GM19043 (cell line): ENCODE measurements around the gene XPNPEP2.
A peak's percentile ranks its signal among the peaks of the same experiment; 100 is the strongest.

Experiments
- ATAC-seq: cut with Tn5 transposase; IDR thresholded peaks from one replicate; pipeline ENCODE4 v1.9.1; 2021; ENCODE audit warnings: low read depth; ENCODE audit not compliant: unreplicated experiment

The XPNPEP2 gene

DNA sequence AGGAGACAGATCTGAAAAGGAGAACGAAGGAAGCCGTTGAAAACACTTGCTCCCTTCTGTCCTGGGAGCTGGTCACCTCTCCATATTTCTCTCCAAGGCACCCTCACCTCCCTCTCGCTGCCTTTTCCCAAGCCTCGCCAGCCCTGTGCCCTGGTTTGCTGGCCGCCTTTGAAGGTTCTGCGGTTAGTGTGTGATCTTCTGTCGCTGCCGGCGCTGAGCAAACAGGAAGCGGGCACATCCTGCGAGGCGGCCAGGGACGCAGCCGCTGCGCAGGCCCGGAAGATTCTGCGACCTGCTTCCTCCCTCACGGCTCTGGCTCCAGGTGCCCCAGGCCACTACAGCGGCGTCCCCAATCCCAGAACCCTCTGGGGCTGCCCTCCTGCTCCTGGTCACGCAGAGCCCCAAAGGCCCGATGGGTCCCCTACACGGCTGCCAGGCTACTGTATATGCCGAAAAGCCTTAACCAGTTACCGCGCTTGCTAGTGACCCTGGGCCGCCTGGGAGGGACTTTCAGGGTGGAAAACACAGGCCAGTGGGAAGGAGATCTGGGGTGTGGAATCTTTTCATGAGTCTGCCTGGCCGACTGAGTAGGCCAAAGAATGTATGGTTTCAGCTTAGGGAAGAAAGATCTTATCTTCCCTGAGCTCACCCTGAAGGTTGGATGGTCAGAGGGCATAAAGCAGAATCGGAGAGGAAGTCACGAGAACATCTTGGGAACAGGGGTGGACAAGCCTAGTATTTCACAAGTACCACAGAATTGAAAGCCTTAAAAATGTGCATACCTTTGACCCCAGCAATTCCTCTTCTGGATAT lies 38.6 kb downstream of the XPNPEP2 start:
- peak; percentile 21 for ATAC-seq

DNA sequence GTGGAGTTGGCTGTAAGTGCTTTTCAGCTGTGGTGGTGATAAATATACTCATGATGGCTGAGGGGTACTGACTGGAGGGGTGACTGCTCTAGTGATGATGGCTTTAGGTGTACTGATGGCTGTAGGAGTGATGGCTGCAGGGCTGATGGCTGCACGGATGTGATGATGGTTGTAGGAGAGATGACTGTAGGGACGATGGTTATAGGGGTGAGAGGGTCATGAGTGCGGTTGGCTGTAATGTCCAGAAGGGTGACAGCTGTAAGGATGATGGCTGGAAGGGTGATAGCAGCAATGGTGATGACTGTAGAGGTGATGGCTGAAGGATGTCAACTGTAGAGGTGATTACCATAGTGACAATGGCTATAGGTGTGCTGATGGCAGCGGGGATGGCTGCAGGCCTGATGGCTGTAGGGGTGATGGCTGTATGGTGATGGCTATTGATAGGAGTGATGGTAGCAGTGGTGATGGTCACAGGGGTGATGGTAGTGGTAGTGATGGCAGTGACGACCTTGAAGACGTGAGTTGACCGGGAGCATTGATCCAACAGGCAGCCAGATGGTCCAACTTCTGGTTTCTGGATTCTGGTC lies 40.4 kb downstream of the XPNPEP2 start:
- no peak for ATAC-seq

DNA sequence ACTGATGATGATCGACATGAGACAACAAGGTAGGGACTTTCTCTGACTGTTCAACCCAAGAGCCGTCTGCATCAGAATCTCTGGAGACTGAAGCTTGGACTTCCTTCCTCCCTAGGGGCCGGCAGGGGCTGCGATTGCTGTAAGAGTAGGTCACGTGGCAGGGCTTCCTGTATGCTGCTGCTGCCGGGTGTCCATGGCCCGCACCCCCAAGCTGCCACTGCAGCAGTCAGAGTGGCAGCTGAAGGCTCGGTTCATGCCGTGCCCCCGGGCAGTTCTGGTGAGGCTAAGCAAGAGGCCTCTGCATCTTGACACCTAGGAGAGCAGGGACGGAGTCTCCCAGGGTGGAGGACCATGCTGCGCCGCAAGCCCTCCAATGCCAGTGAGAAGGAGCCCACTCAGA lies 41.0 kb downstream of the XPNPEP2 start, which contains the start of gene SASH3:
TSS of gene SASH3 (plus strand) at position 203 of the 400 bp plus-strand sequence. CDS start at position 352, 149 bp downstream.
- ATAC-seq, result peak; percentile 26

DNA sequence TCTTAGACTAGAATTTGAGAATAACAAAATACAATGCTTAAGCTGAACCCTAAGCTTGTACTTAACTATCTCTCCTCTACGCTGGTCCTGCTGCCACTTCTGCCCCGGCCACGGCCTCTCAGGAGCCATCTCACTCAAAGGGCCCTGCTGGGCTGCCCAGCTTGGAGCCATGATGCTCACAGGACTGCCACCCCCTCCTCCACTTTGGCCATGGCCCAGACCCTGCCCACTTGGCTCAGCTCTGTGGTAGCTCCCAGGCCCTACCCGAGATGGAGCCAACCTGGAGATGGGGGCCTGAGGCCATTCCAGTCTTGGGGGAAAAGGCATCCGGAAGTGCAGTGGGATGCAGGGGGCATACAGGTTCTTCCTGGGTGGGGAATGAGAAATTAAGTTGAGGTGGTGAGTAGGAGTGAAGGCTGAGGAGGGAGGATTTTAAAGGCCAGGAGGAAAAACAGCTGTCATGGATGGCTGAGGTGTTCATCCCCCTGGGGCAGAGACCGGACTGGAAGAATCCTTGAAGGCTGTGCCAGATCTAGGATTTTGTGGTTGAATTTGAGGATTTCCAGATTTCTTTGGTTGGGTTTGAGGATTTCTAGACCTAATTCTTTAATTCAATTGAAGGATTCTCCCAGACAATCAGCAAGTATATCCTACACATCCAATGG lies 41.8 kb downstream of the XPNPEP2 start:
- ATAC-seq, result no peak

DNA sequence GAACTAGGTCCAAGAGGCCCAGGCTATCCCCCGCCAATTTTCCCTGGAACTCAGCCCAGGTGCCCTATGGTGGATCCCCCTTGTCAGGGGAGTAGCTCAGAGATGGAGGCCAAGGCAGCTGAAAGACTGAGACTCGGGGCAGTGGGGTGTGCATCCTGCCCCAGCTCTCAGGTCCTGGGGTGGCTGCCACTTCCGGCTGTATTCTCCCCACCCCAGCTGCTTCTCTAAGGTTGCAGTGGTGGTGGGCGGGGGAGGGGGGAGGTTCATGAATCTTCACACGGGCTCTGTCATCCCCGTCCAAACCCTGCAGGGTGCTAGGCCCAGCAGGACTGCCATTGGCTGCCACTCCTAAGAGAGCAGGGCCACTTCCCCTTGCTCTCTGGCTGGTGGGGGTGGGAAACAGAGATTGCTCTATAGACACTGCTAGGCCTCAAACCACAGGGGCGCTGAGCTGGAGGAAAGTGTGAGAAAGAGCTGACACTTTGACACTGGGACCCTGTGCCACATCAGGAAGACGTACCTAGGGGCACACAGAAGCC lies 42.4 kb downstream of the XPNPEP2 start:
- peak; percentile 64 for ATAC-seq

DNA sequence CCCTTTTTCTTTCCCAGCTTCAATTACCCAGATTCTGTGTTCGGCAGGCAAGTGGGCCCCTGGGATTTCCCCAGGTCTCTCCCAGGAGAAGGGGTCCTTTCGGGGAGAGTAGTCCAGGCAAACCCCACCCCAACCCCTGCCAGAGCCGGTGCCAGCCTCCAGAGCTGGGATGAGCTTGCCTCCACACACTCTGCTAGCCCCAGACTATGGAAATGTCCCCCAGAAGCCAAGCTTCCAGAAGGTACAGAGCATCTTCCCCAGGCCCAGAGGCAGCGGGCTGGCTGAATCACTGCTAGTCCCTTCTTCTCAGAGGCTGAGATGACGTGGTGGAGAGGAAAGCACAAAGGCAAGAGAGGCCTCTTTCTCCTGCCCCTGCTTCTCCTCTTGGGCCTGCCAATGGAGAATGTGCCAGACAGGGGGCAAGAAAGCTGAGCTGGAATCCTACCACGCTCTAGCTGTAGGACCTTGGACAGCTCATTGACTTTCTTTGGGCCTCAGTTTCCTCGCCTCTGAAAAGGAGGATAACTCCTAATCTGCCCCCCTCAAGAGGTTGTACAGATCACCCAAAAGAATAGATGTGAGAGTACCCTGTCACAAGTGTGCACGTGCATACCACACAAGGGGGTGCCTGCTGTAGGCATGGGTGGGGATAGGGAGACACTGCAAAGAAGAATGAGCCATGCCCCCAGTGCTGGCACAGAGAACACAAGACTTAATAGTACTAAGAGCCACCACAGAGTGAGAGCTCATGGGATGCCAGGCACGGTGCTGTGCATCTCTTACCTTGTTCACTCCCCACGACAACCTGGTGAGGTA lies 43.1 kb downstream of the XPNPEP2 start:
- no peak for ATAC-seq

DNA sequence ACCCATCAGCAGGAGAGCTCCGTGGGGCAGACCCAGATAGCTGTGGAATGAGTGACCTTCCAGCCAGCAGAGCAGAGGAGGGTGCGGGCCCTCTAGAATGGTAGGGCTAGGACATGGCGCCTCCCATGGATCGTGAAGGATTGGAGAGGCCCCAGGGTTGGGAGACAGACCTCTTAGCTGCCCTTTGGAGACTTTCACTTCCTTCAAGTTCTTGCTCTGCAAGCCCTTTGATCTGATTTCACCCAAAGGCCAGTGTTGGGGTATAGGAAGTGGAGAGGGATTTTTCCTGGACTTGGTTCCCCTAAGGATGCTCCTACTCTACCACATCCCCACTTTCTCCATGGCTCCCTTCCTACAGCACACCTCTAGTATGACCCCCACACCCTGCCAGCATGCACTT lies 43.9 kb downstream of the XPNPEP2 start:
- no peak for ATAC-seq

DNA sequence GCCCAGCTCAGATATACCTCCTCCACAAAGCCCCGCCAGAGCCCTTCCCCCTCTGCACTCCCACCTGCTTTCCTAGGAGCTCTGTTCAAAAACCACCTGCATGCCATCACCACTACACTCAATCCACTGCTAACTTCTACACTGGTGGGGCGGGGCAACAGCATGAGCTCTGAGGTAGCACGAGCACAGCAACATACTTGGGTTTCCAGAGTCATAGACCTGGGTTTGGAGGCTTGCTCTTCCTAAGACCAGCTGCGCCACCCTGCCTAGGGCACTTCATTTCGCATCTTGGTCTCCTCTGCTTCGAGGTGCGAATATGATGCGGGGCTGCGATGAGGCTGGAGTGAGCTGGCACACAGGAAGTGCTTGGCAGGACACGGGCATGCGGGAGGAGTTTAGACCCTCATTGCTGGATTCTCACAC lies 44.5 kb downstream of the XPNPEP2 start:
- no peak for ATAC-seq

DNA sequence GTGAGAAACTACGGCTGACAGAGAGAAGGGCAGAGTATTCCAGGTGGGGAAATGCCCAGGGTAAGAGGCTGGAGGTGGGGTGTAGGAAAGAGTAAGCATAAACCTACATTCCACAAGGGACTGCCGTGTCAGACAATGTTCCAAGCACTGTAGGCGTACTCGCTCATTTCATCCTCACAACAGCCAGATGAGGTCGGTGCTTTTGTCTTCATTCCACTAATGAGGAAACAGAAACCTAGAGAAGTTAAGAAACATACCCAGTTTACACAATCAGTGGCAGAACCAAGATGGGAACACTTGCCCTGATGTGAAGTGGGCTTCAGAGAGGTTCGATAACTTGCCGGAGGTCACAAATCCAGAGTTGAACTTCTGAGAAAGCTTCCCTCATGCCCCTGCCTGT lies 45.6 kb downstream of the XPNPEP2 start:
- no peak for ATAC-seq

DNA sequence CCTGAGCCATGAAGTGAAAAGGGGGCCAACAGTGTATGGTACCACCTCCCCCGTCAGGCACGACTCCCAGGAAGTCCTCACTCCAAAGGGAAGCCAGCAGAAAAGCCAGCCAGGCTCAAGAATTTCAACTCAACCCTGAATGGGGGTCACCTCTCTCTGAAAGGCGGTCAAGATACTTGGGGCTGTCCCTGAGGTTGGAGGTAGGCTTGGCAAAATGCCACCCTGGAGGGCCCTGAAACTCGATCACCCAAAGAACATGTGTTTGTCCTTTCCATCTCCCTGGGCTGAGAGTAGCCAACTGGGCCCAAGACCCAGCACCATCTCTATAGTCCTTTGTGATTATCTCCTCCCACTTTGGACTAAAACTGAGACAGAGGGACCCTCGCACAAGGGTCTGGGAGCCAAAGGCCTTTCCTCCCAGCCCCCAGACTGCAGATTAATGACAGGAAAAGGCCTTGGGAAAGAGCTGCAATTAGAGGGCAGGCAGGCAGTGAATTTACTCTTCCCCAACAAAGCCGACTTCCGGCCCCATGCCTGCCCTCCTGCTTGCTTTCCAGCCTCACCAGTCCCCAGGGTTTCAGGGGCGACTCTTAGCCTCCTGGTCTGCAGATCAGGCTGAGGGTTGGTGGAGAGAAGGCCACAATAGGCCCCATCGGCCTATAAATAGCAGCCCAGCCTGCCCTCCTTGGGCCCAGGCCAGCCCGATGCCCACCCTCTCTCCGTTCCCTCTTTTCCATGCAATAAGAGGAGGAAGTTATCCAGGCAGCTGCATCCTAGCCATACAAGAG lies 46.6 kb downstream of the XPNPEP2 start:
- no peak for ATAC-seq

DNA sequence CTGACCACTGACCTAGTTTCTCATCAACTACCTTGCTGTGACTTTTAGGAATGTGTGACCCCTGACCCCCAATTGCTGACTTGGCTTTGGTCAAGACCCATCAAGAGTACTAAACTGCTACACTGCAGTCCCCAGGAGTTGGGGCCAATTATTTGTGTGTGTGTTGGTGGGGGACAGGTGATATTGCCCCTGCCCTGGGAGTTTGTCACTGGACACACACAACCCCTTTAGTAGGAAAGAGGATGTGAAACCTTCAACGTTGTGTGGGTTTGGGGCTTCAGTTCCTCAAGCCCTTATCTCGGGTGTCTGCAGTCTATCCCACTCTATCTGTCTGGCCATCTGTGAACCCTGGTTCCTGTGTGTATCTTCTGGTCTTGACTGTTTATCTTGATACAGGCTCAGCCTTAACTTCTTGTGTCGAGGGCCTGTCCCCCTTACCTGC lies 47.5 kb downstream of the XPNPEP2 start:
- peak; percentile 83 for ATAC-seq

DNA sequence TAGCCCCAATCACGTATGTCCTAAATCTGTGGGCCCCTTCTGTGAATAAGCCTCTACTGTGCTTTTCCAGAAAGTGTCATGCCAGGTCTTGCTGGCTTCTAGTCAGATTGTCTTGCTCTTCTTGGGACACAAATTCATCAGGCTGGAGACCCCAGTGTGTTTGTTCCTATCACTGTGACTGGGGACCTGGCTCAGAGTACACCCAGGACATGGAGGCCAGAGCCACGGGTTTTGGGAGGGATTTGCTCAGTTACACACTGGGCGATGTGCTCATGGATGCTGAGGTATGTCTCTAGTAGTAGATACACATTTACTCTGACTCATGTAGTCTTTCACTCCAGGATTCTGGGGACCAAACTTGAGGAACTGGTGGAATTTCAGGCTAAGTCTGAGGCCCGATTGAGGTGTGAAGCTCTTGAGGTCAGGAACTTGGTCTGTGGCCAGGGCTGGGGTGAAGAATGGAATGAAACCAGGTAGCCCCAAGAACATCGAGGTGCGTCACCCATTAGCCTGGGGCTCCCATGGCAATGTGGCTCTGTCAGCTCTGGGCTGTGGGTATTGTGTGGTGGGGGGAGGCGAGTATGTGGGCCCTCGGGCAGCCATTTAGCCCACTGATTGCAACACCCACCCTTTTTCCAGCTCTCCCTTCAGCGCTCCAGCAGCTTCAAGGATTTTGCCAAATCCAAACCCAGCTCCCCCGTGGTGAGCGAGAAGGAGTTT lies 48.7 kb downstream of the XPNPEP2 start:
- ATAC-seq, result no peak

DNA sequence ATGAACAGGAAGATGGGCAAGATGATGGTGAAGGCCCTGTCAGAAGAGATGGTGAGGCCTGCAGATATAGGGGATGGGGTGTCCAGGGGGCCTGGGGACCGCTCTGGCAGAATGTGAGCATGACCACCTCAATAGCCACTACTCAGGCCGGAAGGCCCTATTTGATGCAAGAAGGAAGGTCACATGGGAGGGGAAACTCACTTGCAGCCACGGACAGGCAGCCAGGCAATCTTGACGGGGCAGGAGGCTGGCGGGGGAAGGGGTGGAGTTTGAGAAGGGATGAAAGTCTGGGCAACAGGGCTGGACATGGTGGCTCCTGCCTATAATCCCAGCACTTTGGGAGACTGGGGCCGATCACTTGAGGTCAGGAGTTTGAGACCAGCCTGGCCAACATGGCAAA lies 49.7 kb downstream of the XPNPEP2 start:
- no peak for ATAC-seq

DNA sequence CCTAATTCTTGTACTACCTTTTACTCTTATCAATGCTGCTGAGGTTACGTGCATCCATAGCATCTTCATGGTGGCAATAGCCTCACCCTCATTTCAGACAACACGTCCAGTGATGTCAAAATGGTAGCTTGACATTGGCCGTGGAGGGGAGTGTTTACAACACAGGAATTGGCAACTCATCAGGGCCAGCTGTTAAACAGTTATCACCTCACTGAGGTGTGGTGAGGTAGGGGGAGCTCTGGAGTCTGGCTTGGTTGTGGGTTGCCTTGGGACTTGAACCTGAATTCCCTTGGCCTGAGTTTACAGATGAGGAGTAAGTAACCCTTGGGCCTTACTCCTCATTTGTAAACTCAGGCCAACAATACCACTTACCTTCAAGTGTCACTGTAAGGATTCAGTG lies 51.4 kb downstream of the XPNPEP2 start:
- ATAC-seq, result no peak

DNA sequence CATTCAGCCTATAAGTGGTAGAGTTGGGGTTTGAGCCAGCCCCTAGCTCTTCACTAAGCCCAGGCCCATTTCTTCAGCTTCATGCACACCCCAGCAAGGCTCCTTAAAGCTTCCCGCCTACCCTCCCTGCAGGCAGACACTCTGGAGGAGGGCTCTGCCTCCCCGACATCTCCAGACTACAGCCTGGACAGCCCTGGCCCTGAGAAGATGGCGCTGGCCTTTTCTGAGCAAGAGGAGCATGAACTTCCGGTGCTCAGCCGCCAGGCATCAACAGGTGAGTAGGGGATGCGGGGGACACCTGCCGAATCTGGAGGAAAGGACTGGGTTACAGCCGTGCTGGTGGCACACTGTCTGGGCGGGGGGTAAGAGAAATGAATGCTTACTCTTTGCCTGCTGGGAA lies 52.0 kb downstream of the XPNPEP2 start:
- ATAC-seq, result no peak

DNA sequence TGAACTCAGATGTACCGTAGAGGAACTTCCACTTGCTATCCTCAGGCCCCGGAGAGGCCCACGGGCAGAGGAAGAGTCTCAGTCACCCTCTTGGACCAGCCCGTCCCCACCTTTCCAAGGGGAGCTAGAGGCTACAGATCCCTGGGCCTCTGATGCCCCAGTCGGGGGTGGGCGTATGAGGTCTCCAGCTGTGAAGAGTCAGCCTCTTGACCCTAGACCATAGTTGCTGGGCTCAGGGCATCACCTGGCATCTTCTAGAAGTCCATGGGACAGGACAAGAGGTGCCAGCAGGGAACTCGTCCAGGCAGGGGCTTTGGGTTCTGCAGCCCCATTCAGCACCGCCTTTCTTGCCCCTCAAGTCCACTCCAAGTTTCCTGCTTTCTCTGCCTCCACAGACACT lies 52.6 kb downstream of the XPNPEP2 start:
- no peak for ATAC-seq

DNA sequence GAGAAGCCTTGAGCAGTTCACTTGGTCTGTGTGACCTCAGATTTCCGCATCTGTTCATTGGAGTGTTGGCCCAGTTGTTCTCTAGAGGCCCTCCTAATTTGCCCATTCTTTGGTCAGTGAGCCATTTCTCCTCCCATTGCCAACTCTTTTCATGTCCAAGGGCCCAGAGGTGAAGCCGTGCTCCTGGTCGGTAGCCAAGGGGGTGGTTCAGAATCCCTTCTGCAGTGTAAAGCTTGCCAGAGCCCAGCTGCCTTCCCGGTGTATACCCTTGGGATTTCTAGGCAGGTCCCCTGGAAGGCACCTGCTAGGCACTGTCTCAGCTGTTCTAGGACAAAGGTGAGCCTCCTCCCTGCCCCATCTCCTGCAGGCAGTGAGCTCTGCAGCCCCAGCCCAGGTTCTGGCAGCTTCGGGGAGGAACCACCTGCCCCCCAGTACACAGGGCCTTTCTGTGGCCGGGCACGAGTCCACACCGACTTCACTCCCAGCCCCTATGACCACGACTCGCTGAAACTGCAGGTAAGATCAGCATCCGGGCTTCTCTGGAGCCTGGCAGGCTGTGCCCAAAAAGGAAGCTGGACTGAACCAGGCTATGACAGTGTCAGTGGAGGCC lies 53.3 kb downstream of the XPNPEP2 start:
- ATAC-seq, result no peak

DNA sequence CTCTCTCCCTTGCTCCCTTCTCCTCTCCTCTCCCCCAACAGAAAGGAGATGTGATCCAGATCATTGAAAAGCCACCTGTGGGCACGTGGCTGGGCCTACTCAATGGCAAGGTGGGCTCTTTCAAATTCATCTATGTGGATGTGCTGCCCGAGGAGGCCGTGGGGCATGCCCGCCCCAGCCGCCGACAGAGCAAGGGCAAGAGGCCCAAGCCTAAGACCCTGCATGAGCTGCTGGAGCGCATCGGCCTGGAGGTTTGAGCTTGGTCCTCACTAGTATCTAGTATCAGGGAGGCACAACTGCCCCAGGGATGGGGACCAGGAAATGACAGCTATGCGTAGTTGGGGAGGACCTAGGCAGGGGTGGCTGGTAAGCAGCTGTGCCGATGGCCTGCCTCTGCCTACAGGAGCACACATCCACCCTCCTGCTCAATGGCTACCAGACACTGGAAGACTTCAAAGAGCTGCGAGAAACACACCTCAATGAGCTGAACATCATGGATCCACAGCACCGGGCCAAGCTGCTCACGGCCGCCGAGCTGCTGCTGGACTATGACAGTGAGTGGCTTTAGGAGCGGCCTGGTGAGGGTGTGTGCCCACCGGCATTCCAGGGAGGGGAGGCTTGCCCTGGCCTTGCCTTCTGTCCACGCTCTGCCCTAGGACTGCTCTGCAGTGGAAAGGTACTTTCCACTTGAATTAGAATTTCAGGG lies 54.0 kb downstream of the XPNPEP2 start:
- ATAC-seq, result no peak
